ENCODE measurements around the gene MRPL14. TPM values are rescaled to one million over a fixed set of nuclear protein-coding genes. Genes with fewer than 3 reads are reported as not detected.
A peak's percentile ranks its signal among the peaks of the same experiment; 100 is the strongest.

MRPL14 gene
- total and polyA plus RNA-seq, 12 donors: 29.9 to 89.7 (median 41.4) TPM

DNA sequence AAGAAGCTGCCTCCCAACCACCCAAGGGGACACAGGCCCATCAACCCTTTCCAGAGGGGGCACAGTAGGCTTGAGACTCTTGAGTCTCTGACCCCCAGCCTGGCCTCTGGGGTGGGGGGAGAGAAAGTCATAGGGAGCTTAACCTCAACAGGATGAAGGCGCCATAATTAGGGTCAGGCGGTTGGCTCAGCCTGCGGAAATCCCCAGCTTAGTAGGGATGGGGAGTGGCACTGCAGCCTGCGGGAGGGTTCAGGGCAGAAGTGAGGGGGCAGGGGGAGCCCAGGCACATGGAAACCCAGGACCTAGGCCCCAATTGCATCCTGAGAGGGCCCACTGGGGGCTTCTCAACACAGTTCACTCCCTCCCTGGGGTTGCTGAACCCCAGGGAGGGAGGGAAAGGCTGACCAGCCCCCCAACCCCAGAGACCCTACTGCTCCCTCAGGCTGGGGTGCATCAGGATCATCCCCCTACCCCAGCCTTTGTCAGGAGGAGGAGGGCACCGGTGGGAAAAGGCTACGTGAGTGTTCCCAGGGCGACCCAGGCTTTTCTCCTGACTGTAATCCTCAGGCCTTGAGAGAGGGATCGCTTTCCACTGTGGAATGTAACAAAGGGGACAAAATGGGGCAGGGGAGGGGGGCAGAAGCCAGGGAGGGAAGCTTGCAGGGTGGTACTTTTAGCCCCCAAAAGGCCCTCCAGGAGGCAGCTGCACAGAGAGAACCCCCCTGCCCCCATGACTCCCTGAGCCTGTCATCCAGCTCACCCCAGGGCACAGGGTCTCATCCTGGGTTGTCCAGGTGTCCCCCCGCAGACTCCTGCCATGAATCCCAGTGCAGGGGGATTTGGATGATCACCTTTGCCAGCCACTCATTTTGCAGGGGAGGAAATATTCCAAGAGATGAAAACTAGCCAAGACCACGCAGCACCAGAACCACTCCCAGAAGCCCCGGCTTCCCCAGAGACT, 46.4 kb downstream of the MRPL14 start:
- DNase-seq: no peak
- Histone ChIP-seq H3K4me1 (peaks cover 12 to 43% (median 25%) of the 10 kb centered on the region in 9 donors), H3K36me3 (no peaks in the 10 kb centered on the region), H3K4me3 (no peak overlapping the region), H3K9me3 (no peaks in the 10 kb centered on the region), H3K27me3 (peaks cover 0 to 20% (median 0%) of the 10 kb centered on the region in 7 donors), H3K27ac (no peak overlapping the region)
- intact Hi-C loops (cut with DNase I): loop anchor here in 2 of 10 donors (10.0 kb wide), 1 partner anchor 476 kb away; no protein-coding TSS in a partner anchor
- TF ChIP-seq, protein P1, sequence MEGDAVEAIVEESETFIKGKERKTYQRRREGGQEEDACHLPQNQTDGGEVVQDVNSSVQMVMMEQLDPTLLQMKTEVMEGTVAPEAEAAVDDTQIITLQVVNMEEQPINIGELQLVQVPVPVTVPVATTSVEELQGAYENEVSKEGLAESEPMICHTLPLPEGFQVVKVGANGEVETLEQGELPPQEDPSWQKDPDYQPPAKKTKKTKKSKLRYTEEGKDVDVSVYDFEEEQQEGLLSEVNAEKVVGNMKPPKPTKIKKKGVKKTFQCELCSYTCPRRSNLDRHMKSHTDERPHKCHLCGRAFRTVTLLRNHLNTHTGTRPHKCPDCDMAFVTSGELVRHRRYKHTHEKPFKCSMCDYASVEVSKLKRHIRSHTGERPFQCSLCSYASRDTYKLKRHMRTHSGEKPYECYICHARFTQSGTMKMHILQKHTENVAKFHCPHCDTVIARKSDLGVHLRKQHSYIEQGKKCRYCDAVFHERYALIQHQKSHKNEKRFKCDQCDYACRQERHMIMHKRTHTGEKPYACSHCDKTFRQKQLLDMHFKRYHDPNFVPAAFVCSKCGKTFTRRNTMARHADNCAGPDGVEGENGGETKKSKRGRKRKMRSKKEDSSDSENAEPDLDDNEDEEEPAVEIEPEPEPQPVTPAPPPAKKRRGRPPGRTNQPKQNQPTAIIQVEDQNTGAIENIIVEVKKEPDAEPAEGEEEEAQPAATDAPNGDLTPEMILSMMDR (IDR thresholded peaks at IDR 0.05): no peak
- no peak for ATAC-seq
- WGBS, 2 donors: 81 to 86% methylated on average over 11 of the region's 11 CpGs

DNA sequence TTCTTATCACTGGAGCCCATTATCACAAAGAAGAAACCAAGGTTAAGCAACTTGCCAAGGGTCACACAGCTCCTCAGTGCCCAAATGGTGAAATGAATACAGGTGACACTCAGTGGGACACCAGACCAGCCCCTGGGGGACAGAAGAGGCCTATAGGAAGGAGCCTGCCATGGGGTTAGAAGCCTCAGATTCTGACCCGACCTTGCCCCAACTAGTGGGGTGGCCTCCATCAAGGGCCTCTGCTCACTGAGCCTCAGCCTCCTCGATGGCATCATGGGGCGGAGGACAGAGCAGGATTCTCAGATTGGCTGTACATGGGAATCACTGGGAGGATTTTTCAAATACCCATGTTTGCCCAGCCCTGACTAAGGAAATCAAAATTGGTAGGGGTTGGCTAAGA, 47.6 kb downstream of the MRPL14 start:
- H3K4me1 ChIP-seq: peaks cover 20 to 53% (median 36%) of the 10 kb centered on the region in 9 donors
- no peak for DNase-seq
- H3K9me3 ChIP-seq: no peaks in the 10 kb centered on the region
- H3K4me3 ChIP-seq: no peak overlapping the region
- WGBS, 2 donors: 78 to 82% methylated on average over 3 of the region's 3 CpGs
- no peak for ATAC-seq
- no peaks in the 10 kb centered on the region for H3K36me3 ChIP-seq
- H3K27me3 ChIP-seq: peaks cover 0 to 20% (median 0%) of the 10 kb centered on the region in 7 donors
- TF ChIP-seq, protein P1 (IDR thresholded peaks at IDR 0.05): no peak
- intact Hi-C loops (cut with DNase I): loop anchor here (1.0 to 10.0 kb wide), 21 partner anchors 65 to 475 kb away; no protein-coding TSS in a partner anchor
- no peak overlapping the region for H3K27ac ChIP-seq

DNA sequence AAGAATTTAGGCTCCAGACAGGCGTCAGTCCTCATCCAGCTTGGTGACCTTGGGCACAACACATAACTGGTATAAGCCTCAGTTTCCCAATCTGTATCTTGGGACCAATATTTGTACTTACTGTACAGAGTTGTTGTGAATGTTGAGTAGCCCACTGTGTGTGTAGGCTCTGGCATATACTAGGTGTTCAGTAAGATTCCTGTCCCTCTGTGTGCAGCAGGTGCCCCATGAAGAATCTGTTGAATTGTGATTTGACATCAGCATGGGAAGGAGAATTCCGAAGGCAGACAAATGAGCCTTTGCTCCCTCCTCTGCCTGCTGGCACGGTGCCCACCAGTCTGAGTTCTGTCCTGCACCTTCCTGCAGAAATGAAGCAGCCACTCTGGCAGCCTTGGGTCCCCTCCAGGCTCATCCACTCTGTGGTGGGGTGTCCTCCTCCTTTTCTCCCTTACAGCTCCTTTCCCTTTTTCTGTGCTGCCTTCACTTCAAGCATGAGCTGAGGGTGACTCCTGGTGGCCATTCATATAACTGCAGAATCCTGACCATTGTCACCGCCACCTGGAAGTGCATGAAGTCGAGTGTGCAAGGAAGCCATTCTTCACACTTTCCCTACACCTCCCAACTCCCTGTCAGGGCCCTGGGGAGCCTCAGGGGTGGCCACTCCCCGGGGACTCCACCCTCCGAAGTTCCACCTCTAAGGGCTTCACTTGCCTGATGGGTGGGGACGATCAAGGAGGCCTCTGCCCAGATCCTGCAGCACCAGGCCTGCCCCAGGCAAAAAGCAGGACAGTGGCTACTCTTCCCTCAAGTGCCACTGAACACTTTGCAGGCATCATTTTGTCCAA, 48.2 kb downstream of the MRPL14 start:
- Histone ChIP-seq H3K9me3 (no peaks in the 10 kb centered on the region), H3K27ac (no peak overlapping the region), H3K4me3 (no peak overlapping the region), H3K4me1 (peaks cover 27 to 54% (median 40%) of the 10 kb centered on the region in 9 donors), H3K27me3 (peaks cover 0 to 20% (median 0%) of the 10 kb centered on the region in 7 donors), H3K36me3 (no peaks in the 10 kb centered on the region)
- peak; percentile 42 to 73 for DNase-seq
- TF ChIP-seq, protein P1 (IDR thresholded peaks at IDR 0.05): peak; percentile 87 to 93 (median 90)
- ATAC-seq: peak in 7 of 8 donors; percentile 21 to 60 (median 32)
- WGBS, 2 donors: 21 to 23% methylated on average over 8 of the region's 8 CpGs
- intact Hi-C loops (cut with DNase I): loop anchor here (1.0 to 10.0 kb wide), 21 partner anchors 64 to 474 kb away; no protein-coding TSS in a partner anchor

Measured in heart right ventricle (tissue), 16 donors.